MCF 10A (cell line): ENCODE data around the gene MAPRE3. TPM values are rescaled to one million over a fixed set of nuclear protein-coding genes. Genes with fewer than 3 reads are reported as not detected.

Experiments
- BruUV-seq: library from RNA; stranded (reverse); fragments of 400-500 nt; replicated peaks from 2 replicates; lab custom pipeline; 2021; lab: Mats Ljungman, UMichigan
- CTCF ChIA-PET: fragments of 300-600 bp; sonication (Branson Sonifier 250); formaldehyde crosslinking; extraction: SDS; loops from one replicate; lab custom pipeline; 2021; ENCODE audit warnings: antibody characterized with exemption, inconsistent platforms; lab: Yijun Ruan, JAX
- POLR2A ChIA-PET: fragments of 300-600, 350-650 bp; sonication (Branson Sonifier 250); formaldehyde crosslinking; extraction: SDS; loops from one replicate; lab custom pipeline; 2020; ENCODE audit warnings: antibody characterized with exemption, inconsistent platforms; lab: Yijun Ruan, JAX
- DNase-seq: peaks from one replicate; pipeline ENCODE4 v3.0.0-alpha.2; 2018; ENCODE audit not compliant: unreplicated experiment
- H3K27ac Mint-ChIP-seq: one replicate; pipeline ENCODE4 v1.8.0; 2022; ENCODE audit warnings: mild to moderate bottlenecking, low read depth, mixed read lengths; ENCODE audit not compliant: unreplicated experiment
- H3K27me3 Mint-ChIP-seq: one replicate; pipeline ENCODE4 v1.8.0; 2022; ENCODE audit warnings: mixed read lengths; ENCODE audit not compliant: insufficient read depth, unreplicated experiment
- H3K36me3 Mint-ChIP-seq: one replicate; pipeline ENCODE4 v1.8.0; 2022; ENCODE audit warnings: mild to moderate bottlenecking, moderate library complexity, mixed read lengths; ENCODE audit not compliant: insufficient read depth, unreplicated experiment
- H3K4me1 Mint-ChIP-seq: one replicate; pipeline ENCODE4 v1.8.0; 2022; ENCODE audit warnings: mixed read lengths; ENCODE audit not compliant: insufficient read depth, unreplicated experiment
- H3K4me3 Mint-ChIP-seq: one replicate; pipeline ENCODE4 v1.8.0; 2022; ENCODE audit warnings: mild to moderate bottlenecking, moderate library complexity, mixed read lengths; ENCODE audit not compliant: unreplicated experiment
- H3K9me3 Mint-ChIP-seq: one replicate; pipeline ENCODE4 v1.8.0; 2022; ENCODE audit warnings: mixed read lengths; ENCODE audit not compliant: unreplicated experiment
- CTCF ChIP-seq: fragments of 200-600 bp; IDR thresholded peaks from one replicate; pipeline ENCODE4 v1.8.0; 2022; ENCODE audit warnings: antibody characterized with exemption, mild to moderate bottlenecking; ENCODE audit not compliant: unreplicated experiment
- intact Hi-C: fragments of 100-400 bp; cut with micrococcal nuclease; formaldehyde crosslinking; loops from 2 replicates; pipeline ENCODE4 v1.14.1; 2022
- total RNA-seq: library from RNA; stranded (reverse); gene quantifications from 2 replicates; pipeline ENCODE4 v1.2.3, GENCODE V29; 2022

MAPRE3 gene
- total RNA-seq, 1 experiment from 2014 or later, result 18.0 TPM

- TF ChIP-seq CTCF, result no peak
- Mint-ChIP-seq H3K9me3 (no peaks in the 10 kb centered on the region), H3K27me3 (no peaks in the 10 kb centered on the region), H3K4me3 (no peak overlapping the region), H3K4me1 (peaks cover 10% of the 10 kb centered on the region), H3K36me3 (no peaks in the 10 kb centered on the region), H3K27ac (no peak overlapping the region)
- POLR2A ChIA-PET, result interaction anchor here (0.5 to 2.5 kb wide), 4 partner anchors 11 to 39 kb away, joined by 4 to 6 read pairs (median 4); no protein-coding TSS in a partner anchor
- BruUV-seq, result no TSS peak
- no peak for DNase-seq
- intact Hi-C loops, result no loop called here
- CTCF ChIA-PET, result interaction anchor here (0.7 to 13.1 kb wide), 5 partner anchors 8 to 176 kb away, joined by 3 to 371 read pairs (median 3); no protein-coding TSS in a partner anchor
These were observed 38.6 kb downstream of the MAPRE3 start for GRCh38 chr2:27009083-27009482.

GRCh38 chr2:27009716-27010115 lies 39.3 kb downstream of the MAPRE3 start:
- Mint-ChIP-seq H3K9me3 (no peaks in the 10 kb centered on the region), H3K27me3 (no peaks in the 10 kb centered on the region), H3K4me1 (peaks cover 10% of the 10 kb centered on the region), H3K36me3 (no peaks in the 10 kb centered on the region), H3K27ac (no peak overlapping the region), H3K4me3 (no peak overlapping the region)
- intact Hi-C loops, result no loop called here
- DNase-seq, result no peak
- ChIA-PET POLR2A (interaction anchor here (0.5 to 2.5 kb wide), 5 partner anchors 12 to 40 kb away, joined by 4 to 6 read pairs (median 4); no protein-coding TSS in a partner anchor), CTCF (interaction anchor here (0.7 to 13.1 kb wide), 6 partner anchors 22 to 176 kb away, joined by 3 to 371 read pairs (median 3); no protein-coding TSS in a partner anchor)
- no peak for TF ChIP-seq CTCF
- BruUV-seq, result no TSS peak

GRCh38 chr2:27010139-27010538 lies 39.7 kb downstream of the MAPRE3 start:
- Mint-ChIP-seq H3K36me3 (no peaks in the 10 kb centered on the region), H3K27me3 (no peaks in the 10 kb centered on the region), H3K9me3 (no peaks in the 10 kb centered on the region), H3K4me3 (no peak overlapping the region), H3K27ac (peak overlapping the region; percentile 1), H3K4me1 (peaks cover 12% of the 10 kb centered on the region)
- no peak for TF ChIP-seq CTCF
- ChIA-PET POLR2A (interaction anchor here (0.7 to 2.5 kb wide), 7 partner anchors 12 to 283 kb away, joined by 3 to 6 read pairs (median 4); no protein-coding TSS in a partner anchor), CTCF (interaction anchor here (1.0 to 13.1 kb wide), 3 partner anchors 22 to 164 kb away, joined by 3 to 371 read pairs (median 7); no protein-coding TSS in a partner anchor)
- intact Hi-C loops, result no loop called here
- no peak for DNase-seq
- BruUV-seq, result no TSS peak

- ChIA-PET CTCF (interaction anchor here (0.7 to 13.1 kb wide), 4 partner anchors 41 to 168 kb away, joined by 3 to 371 read pairs (median 3); no protein-coding TSS in a partner anchor), POLR2A (interaction anchor here (1.0 kb wide), 1 partner anchor 52 kb away, joined by 4 read pairs; no protein-coding TSS in a partner anchor)
- H3K27me3 Mint-ChIP-seq, result no peaks in the 10 kb centered on the region
- no peak for TF ChIP-seq CTCF
- no peak for DNase-seq
- H3K4me3 Mint-ChIP-seq, result no peak overlapping the region
- no peaks in the 10 kb centered on the region for H3K9me3 Mint-ChIP-seq
- H3K27ac Mint-ChIP-seq, result no peak overlapping the region
- H3K4me1 Mint-ChIP-seq, result peaks cover 19% of the 10 kb centered on the region
- BruUV-seq, result no TSS peak
- no peaks in the 10 kb centered on the region for H3K36me3 Mint-ChIP-seq
- intact Hi-C loops, result no loop called here
These were observed 43.3 kb downstream of the MAPRE3 start for GRCh38 chr2:27013738-27014137.
